Measurements from ENCODE around the gene PAN3. TPM values are rescaled to one million over a fixed set of nuclear protein-coding genes. Genes with fewer than 3 reads are reported as not detected.

PAN3 gene
- total RNA-seq, 1 experiment from 2014 or later: 46.1 TPM

DNA sequence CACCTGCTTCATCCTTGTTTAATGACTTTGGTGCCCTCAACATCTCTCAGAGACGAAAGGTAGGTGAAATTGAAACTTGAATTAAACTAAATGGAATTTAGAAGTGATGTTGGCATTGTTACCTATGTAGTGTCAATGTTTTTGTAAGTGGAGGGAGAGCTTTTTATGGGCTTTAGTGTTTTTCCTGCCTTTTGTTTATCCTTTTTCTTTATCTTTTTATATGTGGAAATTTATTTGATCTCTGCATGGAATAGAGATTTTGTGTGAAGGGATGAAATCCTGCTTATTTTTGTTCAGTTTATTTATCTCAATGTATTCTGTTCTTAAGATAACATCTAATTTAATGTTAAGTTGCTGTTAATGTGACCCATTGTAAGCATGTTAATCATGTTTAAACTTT, 39.5 kb downstream of the PAN3 start:
- Histone ChIP-seq H3K27me3 (replicated peaks; ENCODE audit: insufficient read depth, low read depth, low read length, poor library complexity) (no peaks in the 10 kb centered on the region), H3K4me3 (ENCODE audit: low read depth, low read length, poor library complexity, severe bottlenecking) (no peak overlapping the region), H3K36me3 (ENCODE audit: insufficient read depth, low read length, poor library complexity, severe bottlenecking) (peaks cover 19% of the 10 kb centered on the region), H3K27ac (ENCODE audit: low read depth, low read length, poor library complexity, severe bottlenecking) (no peak overlapping the region), H3K9me3 (ENCODE audit: low read depth, low read length, poor library complexity, severe bottlenecking) (no peaks in the 10 kb centered on the region), H3K4me1 (ENCODE audit: insufficient read depth, low read length, poor library complexity, severe bottlenecking) (peaks cover 4% of the 10 kb centered on the region)
- BruUV-seq (replicated peaks): no TSS peak
- TF ChIP-seq EZH2 (IDR thresholded peaks at IDR 0.05; ENCODE audit: borderline replicate concordance, low read depth, low read length, poor library complexity, severe bottlenecking): no peak
- TF ChIP-seq, protein P1, sequence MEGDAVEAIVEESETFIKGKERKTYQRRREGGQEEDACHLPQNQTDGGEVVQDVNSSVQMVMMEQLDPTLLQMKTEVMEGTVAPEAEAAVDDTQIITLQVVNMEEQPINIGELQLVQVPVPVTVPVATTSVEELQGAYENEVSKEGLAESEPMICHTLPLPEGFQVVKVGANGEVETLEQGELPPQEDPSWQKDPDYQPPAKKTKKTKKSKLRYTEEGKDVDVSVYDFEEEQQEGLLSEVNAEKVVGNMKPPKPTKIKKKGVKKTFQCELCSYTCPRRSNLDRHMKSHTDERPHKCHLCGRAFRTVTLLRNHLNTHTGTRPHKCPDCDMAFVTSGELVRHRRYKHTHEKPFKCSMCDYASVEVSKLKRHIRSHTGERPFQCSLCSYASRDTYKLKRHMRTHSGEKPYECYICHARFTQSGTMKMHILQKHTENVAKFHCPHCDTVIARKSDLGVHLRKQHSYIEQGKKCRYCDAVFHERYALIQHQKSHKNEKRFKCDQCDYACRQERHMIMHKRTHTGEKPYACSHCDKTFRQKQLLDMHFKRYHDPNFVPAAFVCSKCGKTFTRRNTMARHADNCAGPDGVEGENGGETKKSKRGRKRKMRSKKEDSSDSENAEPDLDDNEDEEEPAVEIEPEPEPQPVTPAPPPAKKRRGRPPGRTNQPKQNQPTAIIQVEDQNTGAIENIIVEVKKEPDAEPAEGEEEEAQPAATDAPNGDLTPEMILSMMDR (conservative IDR thresholded peaks at IDR 0.05; ENCODE audit: low read depth, low read length): no peak
- DNase-seq (ENCODE audit: low spot score): no peak
- CTCF ChIA-PET: no interaction called here
- intact Hi-C loops (cut with micrococcal nuclease; ENCODE audit: unreplicated experiment): no loop called here
- POLR2A ChIA-PET (ENCODE audit: low non-redundant PET): no interaction called here

DNA sequence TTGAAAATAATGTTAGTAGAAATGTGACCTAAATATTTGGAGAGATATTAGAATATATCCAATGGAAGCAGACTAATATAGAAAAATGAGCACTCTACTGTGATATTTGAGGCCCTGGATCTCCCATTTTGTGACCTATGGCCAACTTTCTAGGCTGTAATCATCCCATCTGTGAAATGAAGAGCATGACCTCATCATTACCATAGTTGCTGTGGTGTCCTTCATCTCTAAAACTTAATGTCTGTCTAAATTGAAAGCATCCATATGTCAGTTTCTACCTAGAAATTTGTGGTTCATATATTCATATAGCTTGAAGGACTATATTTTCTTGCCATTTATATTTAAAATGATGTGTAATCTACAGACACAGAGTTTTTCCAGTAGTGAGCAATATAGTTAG, 41.6 kb downstream of the PAN3 start:
- DNase-seq (ENCODE audit: low spot score): no peak
- intact Hi-C loops (cut with micrococcal nuclease; ENCODE audit: unreplicated experiment): no loop called here
- Histone ChIP-seq H3K9me3 (ENCODE audit: low read depth, low read length, poor library complexity, severe bottlenecking) (no peaks in the 10 kb centered on the region), H3K36me3 (ENCODE audit: insufficient read depth, low read length, poor library complexity, severe bottlenecking) (peaks cover 16% of the 10 kb centered on the region), H3K27me3 (replicated peaks; ENCODE audit: insufficient read depth, low read depth, low read length, poor library complexity) (no peaks in the 10 kb centered on the region), H3K27ac (ENCODE audit: low read depth, low read length, poor library complexity, severe bottlenecking) (no peak overlapping the region), H3K4me1 (ENCODE audit: insufficient read depth, low read length, poor library complexity, severe bottlenecking) (peaks cover 14% of the 10 kb centered on the region), H3K4me3 (ENCODE audit: low read depth, low read length, poor library complexity, severe bottlenecking) (no peak overlapping the region)
- BruUV-seq (replicated peaks): no TSS peak
- TF ChIP-seq, protein P1 (conservative IDR thresholded peaks at IDR 0.05; ENCODE audit: low read depth, low read length): no peak
- no peak for TF ChIP-seq EZH2 (IDR thresholded peaks at IDR 0.05; ENCODE audit: borderline replicate concordance, low read depth, low read length, poor library complexity, severe bottlenecking)
- ChIA-PET CTCF (no interaction called here), POLR2A (ENCODE audit: low non-redundant PET) (no interaction called here)

DNA sequence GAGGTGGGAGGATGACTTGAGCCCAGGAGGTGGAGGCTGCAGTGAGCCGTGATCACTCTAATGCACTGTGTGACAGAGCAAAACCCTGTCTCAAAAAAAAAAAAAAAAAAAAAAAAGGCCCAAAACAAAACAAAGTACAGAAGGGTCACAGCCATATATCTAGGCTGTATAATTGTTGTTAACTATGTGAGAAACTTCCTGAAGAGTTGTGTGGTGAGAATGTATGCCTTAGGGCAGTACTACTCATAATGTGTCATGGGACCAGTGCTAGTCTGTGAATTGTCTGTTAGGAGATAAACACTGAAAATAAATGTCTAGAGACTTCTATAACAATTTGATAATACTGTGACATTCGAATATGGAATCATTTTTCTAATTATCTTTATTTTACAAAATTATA, 43.1 kb downstream of the PAN3 start:
- no peak overlapping the region for H3K4me3 ChIP-seq (ENCODE audit: low read depth, low read length, poor library complexity, severe bottlenecking)
- H3K9me3 ChIP-seq (ENCODE audit: low read depth, low read length, poor library complexity, severe bottlenecking): no peaks in the 10 kb centered on the region
- H3K4me1 ChIP-seq (ENCODE audit: insufficient read depth, low read length, poor library complexity, severe bottlenecking): peaks cover 18% of the 10 kb centered on the region
- DNase-seq (ENCODE audit: low spot score): no peak
- TF ChIP-seq EZH2 (IDR thresholded peaks at IDR 0.05; ENCODE audit: borderline replicate concordance, low read depth, low read length, poor library complexity, severe bottlenecking): no peak
- TF ChIP-seq, protein P1 (conservative IDR thresholded peaks at IDR 0.05; ENCODE audit: low read depth, low read length): no peak
- CTCF ChIA-PET: no interaction called here
- no peak overlapping the region for H3K27ac ChIP-seq (ENCODE audit: low read depth, low read length, poor library complexity, severe bottlenecking)
- intact Hi-C loops (cut with micrococcal nuclease; ENCODE audit: unreplicated experiment): no loop called here
- peaks cover 15% of the 10 kb centered on the region for H3K36me3 ChIP-seq (ENCODE audit: insufficient read depth, low read length, poor library complexity, severe bottlenecking)
- no TSS peak for BruUV-seq (replicated peaks)
- no peaks in the 10 kb centered on the region for H3K27me3 ChIP-seq (replicated peaks; ENCODE audit: insufficient read depth, low read depth, low read length, poor library complexity)
- POLR2A ChIA-PET (ENCODE audit: low non-redundant PET): no interaction called here
